ENCODE measurements around the gene CLDN5.

DNA sequence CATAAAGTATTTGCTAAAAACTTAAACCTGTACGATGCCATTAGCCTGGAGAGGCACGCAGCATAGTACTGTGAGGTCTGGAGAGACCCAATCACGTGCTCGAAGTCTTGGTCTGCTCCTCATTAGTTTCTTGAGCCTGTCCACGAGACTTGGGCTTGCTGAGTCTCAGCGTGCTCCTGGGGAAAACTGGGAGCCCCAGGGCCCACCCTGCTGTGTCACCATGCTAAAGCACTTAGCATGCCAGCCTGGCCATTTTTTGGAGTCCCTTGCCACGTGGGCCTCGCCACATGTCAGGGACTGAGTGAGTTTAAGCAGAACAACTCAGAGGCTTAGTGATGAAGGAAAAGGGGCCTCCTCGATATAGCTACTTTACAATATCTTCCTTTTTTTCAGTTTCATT is 41.9 kb downstream of the CLDN5 start:
- TF ChIP-seq, protein P1, sequence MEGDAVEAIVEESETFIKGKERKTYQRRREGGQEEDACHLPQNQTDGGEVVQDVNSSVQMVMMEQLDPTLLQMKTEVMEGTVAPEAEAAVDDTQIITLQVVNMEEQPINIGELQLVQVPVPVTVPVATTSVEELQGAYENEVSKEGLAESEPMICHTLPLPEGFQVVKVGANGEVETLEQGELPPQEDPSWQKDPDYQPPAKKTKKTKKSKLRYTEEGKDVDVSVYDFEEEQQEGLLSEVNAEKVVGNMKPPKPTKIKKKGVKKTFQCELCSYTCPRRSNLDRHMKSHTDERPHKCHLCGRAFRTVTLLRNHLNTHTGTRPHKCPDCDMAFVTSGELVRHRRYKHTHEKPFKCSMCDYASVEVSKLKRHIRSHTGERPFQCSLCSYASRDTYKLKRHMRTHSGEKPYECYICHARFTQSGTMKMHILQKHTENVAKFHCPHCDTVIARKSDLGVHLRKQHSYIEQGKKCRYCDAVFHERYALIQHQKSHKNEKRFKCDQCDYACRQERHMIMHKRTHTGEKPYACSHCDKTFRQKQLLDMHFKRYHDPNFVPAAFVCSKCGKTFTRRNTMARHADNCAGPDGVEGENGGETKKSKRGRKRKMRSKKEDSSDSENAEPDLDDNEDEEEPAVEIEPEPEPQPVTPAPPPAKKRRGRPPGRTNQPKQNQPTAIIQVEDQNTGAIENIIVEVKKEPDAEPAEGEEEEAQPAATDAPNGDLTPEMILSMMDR (conservative IDR thresholded peaks at IDR 0.05; ENCODE audit: low read depth in 2 of 2), result no peak
- no peak for TF ChIP-seq EZH2 (IDR thresholded peaks at IDR 0.05; ENCODE audit: low read depth, unreplicated experiment)
- TF ChIP-seq, protein P2, sequence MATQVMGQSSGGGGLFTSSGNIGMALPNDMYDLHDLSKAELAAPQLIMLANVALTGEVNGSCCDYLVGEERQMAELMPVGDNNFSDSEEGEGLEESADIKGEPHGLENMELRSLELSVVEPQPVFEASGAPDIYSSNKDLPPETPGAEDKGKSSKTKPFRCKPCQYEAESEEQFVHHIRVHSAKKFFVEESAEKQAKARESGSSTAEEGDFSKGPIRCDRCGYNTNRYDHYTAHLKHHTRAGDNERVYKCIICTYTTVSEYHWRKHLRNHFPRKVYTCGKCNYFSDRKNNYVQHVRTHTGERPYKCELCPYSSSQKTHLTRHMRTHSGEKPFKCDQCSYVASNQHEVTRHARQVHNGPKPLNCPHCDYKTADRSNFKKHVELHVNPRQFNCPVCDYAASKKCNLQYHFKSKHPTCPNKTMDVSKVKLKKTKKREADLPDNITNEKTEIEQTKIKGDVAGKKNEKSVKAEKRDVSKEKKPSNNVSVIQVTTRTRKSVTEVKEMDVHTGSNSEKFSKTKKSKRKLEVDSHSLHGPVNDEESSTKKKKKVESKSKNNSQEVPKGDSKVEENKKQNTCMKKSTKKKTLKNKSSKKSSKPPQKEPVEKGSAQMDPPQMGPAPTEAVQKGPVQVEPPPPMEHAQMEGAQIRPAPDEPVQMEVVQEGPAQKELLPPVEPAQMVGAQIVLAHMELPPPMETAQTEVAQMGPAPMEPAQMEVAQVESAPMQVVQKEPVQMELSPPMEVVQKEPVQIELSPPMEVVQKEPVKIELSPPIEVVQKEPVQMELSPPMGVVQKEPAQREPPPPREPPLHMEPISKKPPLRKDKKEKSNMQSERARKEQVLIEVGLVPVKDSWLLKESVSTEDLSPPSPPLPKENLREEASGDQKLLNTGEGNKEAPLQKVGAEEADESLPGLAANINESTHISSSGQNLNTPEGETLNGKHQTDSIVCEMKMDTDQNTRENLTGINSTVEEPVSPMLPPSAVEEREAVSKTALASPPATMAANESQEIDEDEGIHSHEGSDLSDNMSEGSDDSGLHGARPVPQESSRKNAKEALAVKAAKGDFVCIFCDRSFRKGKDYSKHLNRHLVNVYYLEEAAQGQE (IDR thresholded peaks at IDR 0.05; ENCODE audit: unreplicated experiment), result no peak
